ENCODE measurements around the gene GSTO1. TPM values are rescaled to one million over a fixed set of nuclear protein-coding genes. Genes with fewer than 3 reads are reported as not detected.

GSTO1 gene
- 133 TPM for polyA plus RNA-seq (2012; ENCODE audit: low read depth, missing spikeins)

DNA sequence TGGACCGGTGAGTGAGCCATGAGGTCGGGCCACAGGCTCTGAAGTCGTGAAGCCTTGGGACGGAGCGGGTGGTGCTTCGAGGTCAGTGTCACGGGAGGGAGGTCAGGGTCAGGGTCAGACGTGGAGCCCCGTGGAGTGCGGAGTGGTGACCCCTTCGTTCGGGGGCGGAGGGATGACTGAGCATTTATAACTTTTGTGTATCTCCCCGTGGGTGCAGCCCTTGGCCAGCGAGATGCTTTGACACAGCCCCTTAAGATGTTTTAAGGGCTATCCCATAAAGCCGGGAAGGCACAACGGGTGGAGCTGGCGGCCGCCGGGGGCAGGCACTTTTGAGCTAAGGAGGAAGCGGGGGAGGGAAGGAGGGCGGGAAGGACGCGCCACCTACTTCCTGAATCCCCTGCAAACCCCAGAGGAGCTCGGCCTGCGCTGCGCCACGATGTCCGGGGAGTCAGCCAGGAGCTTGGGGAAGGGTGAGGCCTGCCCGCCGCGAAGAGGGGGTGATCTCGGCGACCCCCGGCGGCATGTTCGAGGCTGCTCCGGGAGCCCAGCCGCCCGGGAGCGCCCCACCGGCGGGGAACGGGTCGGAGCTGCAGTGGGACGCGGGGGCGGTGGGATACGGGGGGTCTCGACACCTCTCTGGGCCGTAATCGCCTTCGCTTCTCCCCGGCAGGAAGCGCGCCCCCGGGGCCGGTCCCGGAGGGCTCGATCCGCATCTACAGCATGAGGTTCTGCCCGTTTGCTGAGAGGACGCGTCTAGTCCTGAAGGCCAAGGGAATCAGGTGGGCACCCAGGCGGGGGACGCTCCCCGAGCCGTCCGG, at the start of gene GSTO1:
TSS of gene GSTO1 (plus strand) at position 400 of the 818 bp plus-strand sequence. CDS start at position 437, 37 bp downstream.
- DNase-seq (ENCODE audit: insufficient read length, low spot score) (peak; percentile 61), FAIRE-seq (peak; percentile 77)
- TF ChIP-seq SPI1 (IDR thresholded peaks at IDR 0.05; ENCODE audit: low read depth, low read length) (peak; percentile 46; the same call in 1 of the 2 replicates), POU2F2 (IDR thresholded peaks at IDR 0.05; ENCODE audit: low read depth, low read length) (peak; percentile 52; the same call in 1 of the 2 replicates), PAX5 (IDR thresholded peaks at IDR 0.05; ENCODE audit: insufficient read depth, low read length, severe bottlenecking) (no peak), POLR2A (IDR thresholded peaks at IDR 0.05; ENCODE audit: low read depth, low read length) (peak; percentile 71), TAF1 (IDR thresholded peaks at IDR 0.05; ENCODE audit: low read depth, low read length) (peak; percentile 86), POLR2AphosphoS5 (IDR thresholded peaks at IDR 0.05; ENCODE audit: low read depth, low read length) (peak; percentile 82)

DNA sequence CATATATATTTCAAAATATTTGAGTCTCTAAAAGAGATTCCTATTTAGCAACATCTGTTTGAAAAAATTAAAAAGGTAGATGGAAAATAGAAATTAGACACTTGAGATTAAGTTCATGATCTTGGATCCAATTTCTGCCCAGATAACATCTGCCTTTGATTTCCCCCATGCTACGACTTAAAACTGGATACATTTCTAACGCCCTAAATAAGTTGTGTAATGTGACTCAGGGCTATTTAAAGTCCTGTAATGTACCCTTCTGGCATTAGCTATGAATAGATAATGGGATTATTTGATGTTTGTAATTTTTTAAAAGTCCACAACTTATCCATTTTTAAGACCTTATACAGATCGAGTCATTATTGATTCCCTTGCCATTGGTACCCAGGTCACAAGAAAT, 46.0 kb upstream of the GSTO1 start:
- no peak for FAIRE-seq
- no peak for DNase-seq (ENCODE audit: insufficient read length, low spot score)
- TF ChIP-seq POLR2A (IDR thresholded peaks at IDR 0.05; ENCODE audit: low read depth, low read length) (no peak), TAF1 (IDR thresholded peaks at IDR 0.05; ENCODE audit: low read depth, low read length) (no peak), PAX5 (IDR thresholded peaks at IDR 0.05; ENCODE audit: insufficient read depth, low read length, severe bottlenecking) (no peak), POU2F2 (IDR thresholded peaks at IDR 0.05; ENCODE audit: low read depth, low read length) (no peak), POLR2AphosphoS5 (IDR thresholded peaks at IDR 0.05; ENCODE audit: low read depth, low read length) (no peak), SPI1 (IDR thresholded peaks at IDR 0.05; ENCODE audit: low read depth, low read length) (no peak)

DNA sequence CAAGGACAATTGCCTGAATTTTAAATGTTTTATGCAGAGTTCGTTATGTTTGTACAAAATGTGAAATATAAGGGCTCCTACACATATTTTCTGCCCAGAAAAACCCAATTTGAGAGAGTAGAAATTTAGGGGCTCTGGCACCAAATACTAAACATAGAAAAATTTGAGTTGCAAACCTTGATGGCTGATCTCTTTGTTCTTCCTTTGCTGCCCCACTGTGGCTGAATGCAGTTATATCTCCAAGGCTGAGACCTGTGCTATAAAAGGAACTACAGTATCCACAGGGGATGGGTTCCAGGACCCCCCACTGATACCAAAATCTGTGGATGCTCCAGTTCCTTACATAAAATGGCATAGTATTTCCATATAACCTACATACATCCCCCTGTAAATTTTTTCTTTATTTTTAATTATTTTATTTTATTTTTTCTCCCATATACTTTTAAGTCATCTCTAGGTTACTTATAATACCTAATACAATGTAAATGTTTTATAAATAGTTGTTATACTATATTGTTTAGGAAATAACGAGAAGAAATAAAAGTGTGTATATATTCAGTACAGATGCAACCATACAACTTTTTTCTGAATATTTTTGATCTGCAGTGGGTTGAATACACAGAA, 45.0 kb upstream of the GSTO1 start:
- peak; percentile 16 for FAIRE-seq
- no peak for DNase-seq (ENCODE audit: insufficient read length, low spot score)
- no peak for TF ChIP-seq POLR2A (IDR thresholded peaks at IDR 0.05; ENCODE audit: low read depth, low read length)
- TF ChIP-seq POLR2AphosphoS5 (IDR thresholded peaks at IDR 0.05; ENCODE audit: low read depth, low read length), result no peak
- no peak for TF ChIP-seq TAF1 (IDR thresholded peaks at IDR 0.05; ENCODE audit: low read depth, low read length)

DNA sequence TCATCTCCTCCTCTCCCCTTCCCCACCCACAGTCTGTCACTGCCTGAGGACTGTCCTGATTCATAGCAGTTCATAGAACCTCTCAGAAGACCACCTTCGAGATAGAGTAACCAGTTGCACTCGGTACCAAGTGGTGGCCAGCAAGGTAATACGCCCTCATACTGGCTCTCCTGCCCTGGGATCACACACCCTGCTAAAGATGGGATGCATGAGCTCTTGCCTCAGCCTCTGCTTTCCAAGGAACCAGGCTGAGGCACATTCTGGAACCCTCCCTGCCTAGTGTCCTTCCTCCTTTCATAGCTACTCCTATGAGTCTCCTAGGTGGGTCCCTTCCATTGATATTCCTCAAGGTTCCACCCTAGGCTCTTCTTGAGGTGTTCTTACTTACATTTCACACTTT, 38.1 kb upstream of the GSTO1 start:
- TF ChIP-seq POLR2AphosphoS5 (IDR thresholded peaks at IDR 0.05; ENCODE audit: low read depth, low read length) (no peak), TAF1 (IDR thresholded peaks at IDR 0.05; ENCODE audit: low read depth, low read length) (no peak), POU2F2 (IDR thresholded peaks at IDR 0.05; ENCODE audit: low read depth, low read length) (no peak), POLR2A (IDR thresholded peaks at IDR 0.05; ENCODE audit: low read depth, low read length) (no peak), SPI1 (IDR thresholded peaks at IDR 0.05; ENCODE audit: low read depth, low read length) (no peak), PAX5 (IDR thresholded peaks at IDR 0.05; ENCODE audit: insufficient read depth, low read length, severe bottlenecking) (no peak)
- DNase-seq (ENCODE audit: insufficient read length, low spot score), result no peak
- FAIRE-seq, result no peak

DNA sequence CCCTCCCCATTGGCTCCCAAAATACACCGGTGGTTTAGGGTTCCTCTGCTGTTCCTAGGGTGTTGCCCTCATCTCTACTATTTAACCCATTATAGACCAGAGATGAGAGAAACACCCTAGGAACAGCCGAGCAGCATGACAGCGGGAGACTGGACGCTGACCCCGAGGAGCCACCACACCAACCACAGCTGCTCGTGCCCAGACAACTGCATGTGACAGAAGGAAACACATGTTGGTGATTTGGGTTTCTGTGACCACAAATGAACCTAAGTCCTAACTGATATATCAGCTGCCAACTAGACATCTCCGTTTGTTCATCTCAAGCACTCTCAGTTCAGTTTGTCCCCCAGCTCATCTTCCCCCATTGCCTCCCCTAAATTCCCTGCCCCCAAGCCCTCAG, 35.9 kb upstream of the GSTO1 start:
- TF ChIP-seq POLR2AphosphoS5 (IDR thresholded peaks at IDR 0.05; ENCODE audit: low read depth, low read length) (no peak), POU2F2 (IDR thresholded peaks at IDR 0.05; ENCODE audit: low read depth, low read length) (no peak), TAF1 (IDR thresholded peaks at IDR 0.05; ENCODE audit: low read depth, low read length) (no peak), PAX5 (IDR thresholded peaks at IDR 0.05; ENCODE audit: insufficient read depth, low read length, severe bottlenecking) (no peak)
- DNase-seq (ENCODE audit: insufficient read length, low spot score) (no peak), FAIRE-seq (no peak)

DNA sequence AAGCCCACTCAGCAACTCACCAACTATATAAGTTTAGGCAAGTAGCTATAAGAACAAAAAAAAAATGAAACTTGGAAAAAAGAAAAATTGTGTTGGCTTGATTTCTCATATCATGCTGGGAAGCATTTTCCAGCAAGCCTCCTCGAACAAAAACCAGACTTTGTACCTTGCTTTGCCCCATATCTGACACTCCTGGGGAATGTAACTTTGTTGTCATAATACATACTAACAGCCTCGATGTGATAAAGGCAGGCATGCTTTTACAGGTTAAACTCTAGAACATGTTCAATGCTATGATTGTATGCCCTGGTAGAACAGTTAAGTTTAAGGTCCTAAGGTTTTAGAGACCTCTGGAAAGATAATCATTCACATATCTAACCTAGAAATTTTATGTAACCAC, 34.2 kb upstream of the GSTO1 start:
- DNase-seq (ENCODE audit: insufficient read length, low spot score), result no peak
- FAIRE-seq, result no peak
- TF ChIP-seq TAF1 (IDR thresholded peaks at IDR 0.05; ENCODE audit: low read depth, low read length), result no peak
- TF ChIP-seq SPI1 (IDR thresholded peaks at IDR 0.05; ENCODE audit: low read depth, low read length), result no peak
- no peak for TF ChIP-seq POLR2AphosphoS5 (IDR thresholded peaks at IDR 0.05; ENCODE audit: low read depth, low read length)

DNA sequence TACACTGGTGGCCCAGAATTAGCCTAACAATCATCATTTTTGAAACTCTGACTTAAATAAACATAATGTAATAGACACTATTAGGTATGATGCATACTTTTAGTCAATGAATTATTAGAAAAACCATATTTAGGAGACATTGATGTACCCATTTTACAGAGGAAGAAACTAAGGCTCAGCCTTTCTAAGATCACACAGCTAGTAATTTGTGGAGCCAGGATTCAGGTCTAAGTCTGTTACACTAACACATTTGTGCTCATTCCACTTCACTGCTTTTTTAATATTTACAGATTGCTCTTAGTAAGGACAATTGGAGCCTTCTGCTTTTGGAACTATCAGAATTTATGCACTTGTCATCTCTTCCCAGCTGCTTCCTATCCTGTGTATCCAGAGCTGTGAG, 31.4 kb upstream of the GSTO1 start:
- DNase-seq (ENCODE audit: insufficient read length, low spot score) (no peak), FAIRE-seq (no peak)
- TF ChIP-seq POLR2A (IDR thresholded peaks at IDR 0.05; ENCODE audit: low read depth, low read length), result no peak
- no peak for TF ChIP-seq TAF1 (IDR thresholded peaks at IDR 0.05; ENCODE audit: low read depth, low read length)
- no peak for TF ChIP-seq POU2F2 (IDR thresholded peaks at IDR 0.05; ENCODE audit: low read depth, low read length)
- TF ChIP-seq SPI1 (IDR thresholded peaks at IDR 0.05; ENCODE audit: low read depth, low read length), result no peak
- no peak for TF ChIP-seq PAX5 (IDR thresholded peaks at IDR 0.05; ENCODE audit: insufficient read depth, low read length, severe bottlenecking)
- no peak for TF ChIP-seq POLR2AphosphoS5 (IDR thresholded peaks at IDR 0.05; ENCODE audit: low read depth, low read length)

DNA sequence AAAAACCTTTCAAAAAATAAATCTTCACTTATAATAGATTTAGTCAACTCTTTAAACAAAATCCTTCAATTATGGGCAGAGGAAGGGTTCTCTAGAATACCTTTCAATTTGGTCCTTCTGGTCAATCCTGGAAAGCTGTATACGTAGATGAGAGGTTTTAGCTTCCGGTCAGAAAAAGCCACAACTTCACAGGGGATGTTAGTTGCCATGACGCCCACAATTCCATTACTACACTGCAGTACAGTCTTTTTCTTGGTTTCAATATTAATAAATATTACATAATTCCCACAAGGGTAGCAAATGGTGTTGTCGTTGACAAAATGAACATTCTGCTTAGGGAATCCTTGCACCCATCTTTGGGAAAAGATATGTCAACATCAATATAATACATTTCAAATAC, 24.2 kb upstream of the GSTO1 start:
- FAIRE-seq (no peak), DNase-seq (ENCODE audit: insufficient read length, low spot score) (no peak)
- TF ChIP-seq SPI1 (IDR thresholded peaks at IDR 0.05; ENCODE audit: low read depth, low read length) (no peak), POLR2A (IDR thresholded peaks at IDR 0.05; ENCODE audit: low read depth, low read length) (no peak), PAX5 (IDR thresholded peaks at IDR 0.05; ENCODE audit: insufficient read depth, low read length, severe bottlenecking) (no peak), POLR2AphosphoS5 (IDR thresholded peaks at IDR 0.05; ENCODE audit: low read depth, low read length) (no peak), TAF1 (IDR thresholded peaks at IDR 0.05; ENCODE audit: low read depth, low read length) (no peak), POU2F2 (IDR thresholded peaks at IDR 0.05; ENCODE audit: low read depth, low read length) (no peak)

DNA sequence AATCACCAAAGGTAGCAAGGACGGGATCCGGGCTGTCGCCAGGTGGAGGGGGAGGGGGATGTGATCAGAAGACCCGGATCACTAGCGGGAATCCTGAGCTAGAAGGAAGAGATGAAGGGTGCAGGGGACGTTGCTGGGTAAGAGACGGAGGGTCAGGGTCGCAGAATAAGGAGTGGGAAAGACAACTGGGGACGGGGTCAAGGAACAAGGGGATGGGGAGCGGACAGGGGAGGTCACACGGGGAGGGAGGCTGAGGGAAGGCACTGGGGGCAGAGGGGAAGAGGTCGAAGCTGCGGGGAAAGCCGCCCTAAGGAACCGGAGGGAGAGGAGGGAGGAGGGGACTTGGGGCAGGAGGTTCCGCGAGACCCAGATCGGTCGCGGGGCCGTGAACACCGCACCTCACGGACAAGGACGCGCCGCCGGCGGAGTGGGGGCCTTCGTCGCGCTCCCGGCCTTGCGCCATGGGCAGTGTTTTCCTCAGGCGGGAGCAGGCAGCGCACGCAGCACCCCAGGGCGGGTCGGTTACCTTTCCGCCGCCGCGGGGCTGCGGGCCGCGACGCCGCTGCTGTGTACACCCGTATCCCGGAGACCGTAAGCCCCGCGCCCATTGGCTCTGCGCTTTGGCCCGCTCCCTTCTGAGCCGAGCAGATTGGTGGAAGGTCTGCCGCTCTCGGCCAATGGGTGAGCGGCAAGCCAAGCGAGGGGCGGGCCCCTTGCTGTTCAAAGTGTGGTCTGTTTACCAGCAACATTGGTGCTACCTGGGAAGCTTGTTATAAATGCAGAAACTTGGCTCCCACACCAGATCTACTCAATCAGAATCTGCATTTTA, 22.7 kb upstream of the GSTO1 start, which contains the start of gene CFAP43:
TSS of gene CFAP43 (minus strand) at position 581 of the 829 bp plus-strand sequence. CDS start at position 463, 118 bp downstream.
- peak; percentile 100 for FAIRE-seq
- DNase-seq (ENCODE audit: insufficient read length, low spot score), result peak; percentile 98
- no peak for TF ChIP-seq SPI1 (IDR thresholded peaks at IDR 0.05; ENCODE audit: low read depth, low read length)
- TF ChIP-seq POLR2A (IDR thresholded peaks at IDR 0.05; ENCODE audit: low read depth, low read length), result no peak
- TF ChIP-seq PAX5 (IDR thresholded peaks at IDR 0.05; ENCODE audit: insufficient read depth, low read length, severe bottlenecking), result no peak
- no peak for TF ChIP-seq POLR2AphosphoS5 (IDR thresholded peaks at IDR 0.05; ENCODE audit: low read depth, low read length)
- TF ChIP-seq TAF1 (IDR thresholded peaks at IDR 0.05; ENCODE audit: low read depth, low read length), result no peak
- TF ChIP-seq POU2F2 (IDR thresholded peaks at IDR 0.05; ENCODE audit: low read depth, low read length), result no peak

Measured in GM12891 (cell line).